A673 (cell line): ENCODE results near the gene LYZ. TPM values are rescaled to one million over a fixed set of nuclear protein-coding genes. Genes with fewer than 3 reads are reported as not detected.

Experiments used
- BruUV-seq: library from RNA; stranded (reverse); fragments of 400-500 nt; replicated peaks from 2 replicates; lab custom pipeline; 2021; lab: Mats Ljungman, UMichigan
- CTCF ChIA-PET: fragments of 300-600 bp; sonication (Branson Sonifier 250); formaldehyde crosslinking; loops from one replicate; lab custom pipeline; 2022; ENCODE audit warnings: antibody characterized with exemption; lab: Charles Lee
- POLR2A ChIA-PET: fragments of 300-600 bp; sonication (Branson Sonifier 250); formaldehyde crosslinking; loops from one replicate; lab custom pipeline; 2022; ENCODE audit warnings: antibody characterized with exemption; ENCODE audit not compliant: low non-redundant PET; lab: Charles Lee
- DNase-seq: peaks from one replicate; pipeline ENCODE4 v3.0.0-alpha.2; 2015; ENCODE audit warnings: low spot score
- H3K27ac ChIP-seq: fragments of 200-600 bp; sonication (generic); 2 replicates; pipeline ENCODE4 v1.5.1; 2016; ENCODE audit warnings: mixed run types, low read depth, mild to moderate bottlenecking, mixed read lengths, antibody characterized with exemption, low read length; ENCODE audit not compliant: poor library complexity, severe bottlenecking
- H3K27me3 ChIP-seq: fragments of 200-600 bp; sonication (generic); replicated peaks from 2 replicates; pipeline ENCODE4 v1.6.1; 2017; ENCODE audit warnings: mixed run types, low read depth, mild to moderate bottlenecking, mixed read lengths, antibody characterized with exemption, low read length; ENCODE audit not compliant: insufficient read depth, poor library complexity
- H3K36me3 ChIP-seq: fragments of 200-600 bp; sonication (generic); 2 replicates; pipeline ENCODE4 v1.6.1; 2016; ENCODE audit warnings: mixed run types, mild to moderate bottlenecking, mixed read lengths, antibody characterized with exemption, low read length; ENCODE audit not compliant: insufficient read depth, poor library complexity, severe bottlenecking
- H3K4me1 ChIP-seq: fragments of 200-600 bp; sonication (generic); 2 replicates; pipeline ENCODE4 v1.6.1; 2017; ENCODE audit warnings: mixed run types, mild to moderate bottlenecking, mixed read lengths, antibody characterized with exemption, low read length; ENCODE audit not compliant: insufficient read depth, poor library complexity, severe bottlenecking
- H3K4me3 ChIP-seq: fragments of 200-600 bp; sonication (generic); 2 replicates; pipeline ENCODE4 v1.5.1; 2016; ENCODE audit warnings: low read depth, mixed run types, mild to moderate bottlenecking, mixed read lengths, low read length; ENCODE audit not compliant: poor library complexity, severe bottlenecking
- H3K9me3 ChIP-seq: fragments of 200-600 bp; sonication (generic); 2 replicates; pipeline ENCODE4 v1.6.1; 2016; ENCODE audit warnings: mixed run types, low read depth, mild to moderate bottlenecking, mixed read lengths, antibody characterized with exemption, low read length; ENCODE audit not compliant: poor library complexity, severe bottlenecking
- EZH2 ChIP-seq: fragments of 200-600 bp; sonication (generic); IDR thresholded peaks from 2 replicates; pipeline ENCODE4 v1.6.1; 2017; ENCODE audit warnings: borderline replicate concordance, low read depth, mild to moderate bottlenecking, mixed read lengths, antibody characterized with exemption, low read length; ENCODE audit not compliant: poor library complexity, severe bottlenecking
- intact Hi-C: fragments of 100-400 bp; cut with micrococcal nuclease; formaldehyde crosslinking; loops from one replicate; pipeline ENCODE4 v1.10.0; 2022; ENCODE audit not compliant: unreplicated experiment
- total RNA-seq: library from RNA; stranded (reverse); gene quantifications from 2 replicates; pipeline ENCODE4 v1.2.3, GENCODE V29; 2021
- TF ChIP-seq, protein P1 (sequence below): fragments of 300-800, 200-600 bp; sonication (generic); conservative IDR thresholded peaks from 2 replicates; pipeline ENCODE4 v1.5.1; 2017; ENCODE audit warnings: low read depth, mild to moderate bottlenecking, antibody characterized with exemption, low read length, moderate library complexity, mixed read lengths

The LYZ gene
- total RNA-seq, 1 experiment from 2014 or later = 0.32 TPM

DNA sequence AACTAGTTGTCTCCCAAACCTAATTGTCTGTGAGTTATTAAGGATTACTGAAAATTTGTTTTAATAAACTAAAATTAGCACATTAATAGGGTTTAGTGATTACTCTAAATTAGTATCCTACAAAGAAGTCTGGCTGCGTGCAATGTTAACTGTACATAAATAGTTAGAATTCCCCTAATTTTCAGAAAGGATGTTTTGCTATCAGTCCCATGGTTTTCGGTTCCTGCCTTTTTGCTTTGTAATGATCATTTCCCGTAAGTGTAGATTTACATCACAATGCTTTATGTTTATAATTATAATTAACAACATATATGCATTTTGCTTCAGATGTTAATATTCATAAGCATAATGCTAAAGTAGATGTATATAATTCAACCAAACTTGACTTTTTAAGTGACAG is 19.8 kb upstream of the LYZ start:
- Histone ChIP-seq H3K4me3 (no peak overlapping the region), H3K4me1 (peaks cover 3% of the 10 kb centered on the region), H3K9me3 (no peaks in the 10 kb centered on the region), H3K36me3 (no peaks in the 10 kb centered on the region), H3K27ac (no peak overlapping the region), H3K27me3 (peaks cover 17% of the 10 kb centered on the region)
- TF ChIP-seq, protein P1, sequence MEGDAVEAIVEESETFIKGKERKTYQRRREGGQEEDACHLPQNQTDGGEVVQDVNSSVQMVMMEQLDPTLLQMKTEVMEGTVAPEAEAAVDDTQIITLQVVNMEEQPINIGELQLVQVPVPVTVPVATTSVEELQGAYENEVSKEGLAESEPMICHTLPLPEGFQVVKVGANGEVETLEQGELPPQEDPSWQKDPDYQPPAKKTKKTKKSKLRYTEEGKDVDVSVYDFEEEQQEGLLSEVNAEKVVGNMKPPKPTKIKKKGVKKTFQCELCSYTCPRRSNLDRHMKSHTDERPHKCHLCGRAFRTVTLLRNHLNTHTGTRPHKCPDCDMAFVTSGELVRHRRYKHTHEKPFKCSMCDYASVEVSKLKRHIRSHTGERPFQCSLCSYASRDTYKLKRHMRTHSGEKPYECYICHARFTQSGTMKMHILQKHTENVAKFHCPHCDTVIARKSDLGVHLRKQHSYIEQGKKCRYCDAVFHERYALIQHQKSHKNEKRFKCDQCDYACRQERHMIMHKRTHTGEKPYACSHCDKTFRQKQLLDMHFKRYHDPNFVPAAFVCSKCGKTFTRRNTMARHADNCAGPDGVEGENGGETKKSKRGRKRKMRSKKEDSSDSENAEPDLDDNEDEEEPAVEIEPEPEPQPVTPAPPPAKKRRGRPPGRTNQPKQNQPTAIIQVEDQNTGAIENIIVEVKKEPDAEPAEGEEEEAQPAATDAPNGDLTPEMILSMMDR = no peak
- no peak for TF ChIP-seq EZH2
- DNase-seq = no peak
- CTCF ChIA-PET = no interaction called here
- intact Hi-C loops = no loop called here
- BruUV-seq = no TSS peak
- POLR2A ChIA-PET = no interaction called here

DNA sequence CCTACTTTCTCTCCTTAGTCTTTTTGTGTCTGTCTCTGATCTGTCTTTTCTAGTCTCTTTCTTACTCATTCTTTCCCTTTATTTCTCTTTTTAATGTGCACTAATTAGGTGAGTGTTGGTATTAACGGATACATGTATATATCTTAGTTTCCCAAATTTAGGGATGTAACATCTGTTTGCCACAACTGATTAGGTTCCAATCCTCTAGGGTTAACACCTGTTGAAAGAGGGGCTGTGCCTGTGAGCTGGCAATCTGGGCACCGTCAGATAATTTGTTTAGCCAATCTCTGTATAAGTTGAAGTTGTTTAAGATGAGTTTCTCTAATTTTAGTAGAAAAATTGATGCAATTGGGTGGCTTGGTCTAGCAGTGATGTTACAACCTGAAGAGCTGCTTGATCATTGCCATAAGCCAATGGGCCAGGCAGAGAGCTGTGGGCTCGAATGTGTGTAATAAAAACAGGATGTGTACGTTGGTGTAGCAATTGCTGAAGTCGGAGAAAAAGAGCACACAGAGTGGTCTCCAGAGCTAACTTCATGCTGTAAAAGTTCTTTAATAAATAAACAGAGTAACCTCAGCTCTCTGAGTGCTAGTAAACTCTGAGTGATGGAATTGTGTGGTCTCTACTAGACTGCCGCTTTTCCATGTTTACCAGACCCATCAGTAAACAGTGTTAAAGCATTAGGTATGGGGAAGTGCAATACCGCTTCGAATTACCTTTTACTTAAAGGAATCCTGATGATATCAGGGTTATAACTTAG is 18.3 kb upstream of the LYZ start:
- TF ChIP-seq EZH2 = no peak
- TF ChIP-seq, protein P1 = no peak
- no peak overlapping the region for H3K4me3 ChIP-seq
- ChIA-PET POLR2A (no interaction called here), CTCF (no interaction called here)
- no peak for DNase-seq
- no peaks in the 10 kb centered on the region for H3K36me3 ChIP-seq
- BruUV-seq = no TSS peak
- peaks cover 17% of the 10 kb centered on the region for H3K27me3 ChIP-seq
- intact Hi-C loops = no loop called here
- no peaks in the 10 kb centered on the region for H3K9me3 ChIP-seq
- no peak overlapping the region for H3K27ac ChIP-seq
- H3K4me1 ChIP-seq = peaks cover 3% of the 10 kb centered on the region

DNA sequence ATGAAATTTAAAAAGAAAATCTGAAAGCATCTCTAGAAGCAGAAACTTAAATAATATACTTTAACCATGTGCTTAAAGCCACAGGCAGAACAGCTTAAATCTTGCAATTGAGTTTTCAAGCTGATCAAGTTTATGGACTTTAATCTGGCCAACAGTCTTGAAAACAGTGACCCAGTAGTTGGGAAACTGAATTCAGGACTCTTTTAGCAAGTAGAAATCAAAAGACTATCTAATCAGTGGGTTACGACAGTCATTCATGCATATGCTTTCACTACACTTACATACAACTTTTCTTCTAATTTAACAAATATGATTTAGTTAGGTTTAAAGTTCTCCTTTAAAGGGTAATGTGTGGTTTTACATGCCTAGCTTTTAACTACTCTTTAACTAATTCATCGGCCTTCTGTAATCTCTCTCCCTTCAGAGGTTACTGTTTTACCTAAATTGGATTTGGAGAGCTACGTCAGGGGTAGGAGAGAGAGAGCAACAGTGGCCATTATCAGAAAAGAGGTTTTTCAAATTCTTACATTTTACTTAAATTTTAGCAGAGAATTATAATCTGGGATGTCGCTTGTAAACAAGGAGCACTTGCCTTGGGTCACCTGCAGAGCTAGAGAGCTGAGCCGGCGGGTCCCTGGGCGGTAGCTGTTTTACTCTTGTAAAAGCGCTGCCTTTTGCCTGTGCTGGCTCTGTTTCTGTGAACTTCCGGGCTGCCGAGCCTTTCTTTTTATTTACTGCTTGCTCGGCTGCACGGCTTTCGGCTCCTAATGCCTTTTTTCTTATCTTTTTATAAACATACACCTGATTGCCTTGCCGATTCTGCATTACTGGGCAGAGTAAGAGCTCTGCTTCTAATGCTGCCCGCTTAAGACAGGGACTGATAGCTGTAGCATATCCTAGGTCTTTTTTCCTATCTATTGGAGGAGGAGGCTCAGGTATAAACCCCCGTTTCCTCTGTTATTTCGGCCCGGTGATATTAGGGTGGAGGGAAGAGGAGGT is 17.4 kb upstream of the LYZ start:
- POLR2A ChIA-PET = no interaction called here
- CTCF ChIA-PET = no interaction called here
- Histone ChIP-seq H3K36me3 (no peaks in the 10 kb centered on the region), H3K27ac (no peak overlapping the region), H3K4me1 (peaks cover 3% of the 10 kb centered on the region), H3K27me3 (peaks cover 17% of the 10 kb centered on the region), H3K4me3 (peak overlapping the region; percentile 25), H3K9me3 (no peaks in the 10 kb centered on the region)
- no peak for DNase-seq
- BruUV-seq = no TSS peak
- intact Hi-C loops = no loop called here
- no peak for TF ChIP-seq EZH2
- TF ChIP-seq, protein P1 = no peak
